C1 segment of cervical spinal cord (tissue), 14 donors: Measurements from ENCODE around the gene GAPVD1.
"Not testable (repeated sequence)": the region's sequence is repeated elsewhere in the genome, so short reads cannot be mapped to it uniquely, and the experiment has no call there.

ENCODE experiments used
- DNase-seq, 14 donors: peaks; one replicate each; lab custom pipeline; 2025; lab: John Stamatoyannopoulos, UW

GAPVD1 gene, protein sequence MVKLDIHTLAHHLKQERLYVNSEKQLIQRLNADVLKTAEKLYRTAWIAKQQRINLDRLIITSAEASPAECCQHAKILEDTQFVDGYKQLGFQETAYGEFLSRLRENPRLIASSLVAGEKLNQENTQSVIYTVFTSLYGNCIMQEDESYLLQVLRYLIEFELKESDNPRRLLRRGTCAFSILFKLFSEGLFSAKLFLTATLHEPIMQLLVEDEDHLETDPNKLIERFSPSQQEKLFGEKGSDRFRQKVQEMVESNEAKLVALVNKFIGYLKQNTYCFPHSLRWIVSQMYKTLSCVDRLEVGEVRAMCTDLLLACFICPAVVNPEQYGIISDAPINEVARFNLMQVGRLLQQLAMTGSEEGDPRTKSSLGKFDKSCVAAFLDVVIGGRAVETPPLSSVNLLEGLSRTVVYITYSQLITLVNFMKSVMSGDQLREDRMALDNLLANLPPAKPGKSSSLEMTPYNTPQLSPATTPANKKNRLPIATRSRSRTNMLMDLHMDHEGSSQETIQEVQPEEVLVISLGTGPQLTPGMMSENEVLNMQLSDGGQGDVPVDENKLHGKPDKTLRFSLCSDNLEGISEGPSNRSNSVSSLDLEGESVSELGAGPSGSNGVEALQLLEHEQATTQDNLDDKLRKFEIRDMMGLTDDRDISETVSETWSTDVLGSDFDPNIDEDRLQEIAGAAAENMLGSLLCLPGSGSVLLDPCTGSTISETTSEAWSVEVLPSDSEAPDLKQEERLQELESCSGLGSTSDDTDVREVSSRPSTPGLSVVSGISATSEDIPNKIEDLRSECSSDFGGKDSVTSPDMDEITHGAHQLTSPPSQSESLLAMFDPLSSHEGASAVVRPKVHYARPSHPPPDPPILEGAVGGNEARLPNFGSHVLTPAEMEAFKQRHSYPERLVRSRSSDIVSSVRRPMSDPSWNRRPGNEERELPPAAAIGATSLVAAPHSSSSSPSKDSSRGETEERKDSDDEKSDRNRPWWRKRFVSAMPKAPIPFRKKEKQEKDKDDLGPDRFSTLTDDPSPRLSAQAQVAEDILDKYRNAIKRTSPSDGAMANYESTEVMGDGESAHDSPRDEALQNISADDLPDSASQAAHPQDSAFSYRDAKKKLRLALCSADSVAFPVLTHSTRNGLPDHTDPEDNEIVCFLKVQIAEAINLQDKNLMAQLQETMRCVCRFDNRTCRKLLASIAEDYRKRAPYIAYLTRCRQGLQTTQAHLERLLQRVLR (N-terminal part only)

DNA sequence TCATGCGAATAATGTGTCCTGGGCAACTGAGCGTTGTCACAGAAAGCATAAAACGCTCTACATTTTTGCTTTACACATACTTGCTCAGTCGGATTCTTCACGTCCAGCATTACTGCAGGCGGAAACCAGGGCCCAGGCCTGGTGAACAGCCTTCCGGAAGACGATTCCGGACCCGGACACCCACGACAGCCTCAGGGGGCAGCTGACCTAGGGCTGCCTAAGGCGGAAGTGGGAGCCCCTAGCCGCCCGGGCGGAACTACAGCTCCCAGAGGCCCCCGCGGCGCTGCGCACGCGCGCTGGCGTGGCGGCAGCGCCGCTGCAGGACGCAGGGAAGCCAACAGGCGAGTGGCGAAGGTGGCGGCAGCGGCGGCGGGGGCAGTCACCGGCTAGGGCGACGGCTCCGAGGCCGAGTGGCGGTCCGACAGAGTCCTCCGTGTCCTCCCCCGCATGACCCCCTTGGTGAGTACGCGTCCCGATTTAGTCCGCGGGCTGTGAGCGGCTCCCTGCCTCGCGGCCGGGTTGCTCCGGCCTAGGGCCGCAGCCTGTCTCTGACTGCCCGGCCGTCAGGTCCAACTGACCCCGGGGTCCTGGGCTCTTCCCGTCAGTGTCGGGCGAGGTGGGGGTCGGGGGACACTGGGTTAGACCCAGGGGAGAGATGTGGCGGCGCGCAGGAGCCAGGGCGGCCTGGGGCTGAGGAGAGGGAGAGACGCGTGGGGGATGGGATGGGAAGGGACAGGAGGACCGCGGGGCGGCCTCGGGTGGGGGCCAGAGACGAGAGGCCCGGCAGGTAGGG lies at the start of gene GAPVD1:
GAPVD1 (plus strand) TSS at position 326 of the 793 bp plus-strand sequence. CDS start 37,096 bp downstream, outside the sequence.
- peak; percentile 48 to 95 (median 79) for DNase-seq

DNA sequence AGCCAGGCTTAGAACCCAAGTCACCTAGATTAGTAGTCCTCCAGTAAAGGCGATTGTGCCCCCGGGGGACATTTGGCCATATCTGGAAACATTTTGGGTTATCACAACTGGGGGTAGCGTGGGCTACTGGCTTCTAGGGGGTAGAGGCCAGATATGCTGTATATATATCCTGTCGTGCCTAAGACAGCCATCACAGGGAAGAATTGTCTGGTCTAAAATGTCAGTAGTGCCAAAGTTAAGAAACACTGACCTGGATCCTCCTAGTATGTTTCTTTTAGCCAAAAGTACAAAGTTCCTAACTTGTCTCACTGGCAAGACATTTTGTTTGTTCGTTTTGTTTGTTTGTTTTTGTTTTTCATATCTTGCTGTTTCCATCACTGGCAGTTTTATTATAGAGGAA lies 47.4 kb upstream of the GAPVD1 start:
- DNase-seq = no peak

DNA sequence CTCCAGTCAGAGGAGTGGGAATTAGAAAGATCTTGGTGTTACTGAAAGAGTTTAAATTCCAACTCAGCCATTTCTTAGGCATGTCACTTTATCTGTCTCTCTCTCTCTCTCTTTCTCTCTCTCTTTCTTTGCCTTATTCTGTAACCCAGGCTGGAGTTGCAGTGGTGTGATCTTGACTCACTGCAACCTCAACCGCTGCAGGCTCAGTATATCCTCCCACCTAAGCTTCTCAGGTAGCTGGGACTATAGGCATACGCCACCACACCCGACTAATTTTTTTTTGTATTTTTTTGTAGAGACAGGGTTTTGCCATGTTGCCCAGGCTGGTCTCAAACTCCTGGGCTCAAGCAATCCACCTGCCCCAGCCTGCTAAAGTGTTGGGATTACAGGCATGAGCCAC lies 43.0 kb upstream of the GAPVD1 start:
- no peak for DNase-seq

DNA sequence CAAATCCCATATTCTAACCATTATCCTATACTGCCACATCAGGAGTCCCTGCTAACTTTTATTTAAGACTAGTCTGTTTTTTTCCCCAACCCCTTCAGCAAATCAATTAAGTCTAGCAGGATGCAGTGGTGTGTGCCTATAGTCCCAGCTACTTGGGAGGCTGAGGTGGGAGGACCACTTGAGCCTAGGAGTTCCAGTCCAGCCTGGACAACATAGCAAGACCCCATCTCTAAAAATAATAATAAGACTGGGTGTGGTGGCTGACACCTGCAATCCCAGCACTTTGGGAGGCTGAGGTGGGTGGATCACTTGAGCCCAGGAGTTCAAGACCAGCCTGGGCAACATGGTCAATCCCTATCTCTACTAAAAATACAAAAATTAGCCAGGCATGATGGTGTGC lies 36.8 kb upstream of the GAPVD1 start:
- not testable (repeated sequence) for DNase-seq

DNA sequence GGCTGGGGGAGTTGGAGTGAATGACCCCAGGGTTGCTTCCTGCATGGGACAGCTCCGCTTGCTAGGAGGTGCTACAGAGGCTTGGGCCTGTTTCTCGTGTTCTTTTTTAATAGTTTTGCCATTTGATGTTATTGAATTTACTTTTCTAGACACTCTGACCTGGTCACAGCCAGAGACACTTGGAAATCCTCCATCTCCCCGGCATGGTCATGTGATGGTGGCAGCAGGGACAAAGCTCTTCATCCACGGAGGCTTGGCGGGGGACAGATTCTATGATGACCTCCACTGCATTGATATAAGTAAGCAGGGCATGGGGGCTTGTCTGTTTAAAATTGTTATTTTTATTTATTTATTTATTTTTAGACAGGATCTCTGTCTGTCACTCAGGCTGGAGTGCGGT lies 33.9 kb upstream of the GAPVD1 start:
- peak in 1 of 14 donors; percentile 1 for DNase-seq

DNA sequence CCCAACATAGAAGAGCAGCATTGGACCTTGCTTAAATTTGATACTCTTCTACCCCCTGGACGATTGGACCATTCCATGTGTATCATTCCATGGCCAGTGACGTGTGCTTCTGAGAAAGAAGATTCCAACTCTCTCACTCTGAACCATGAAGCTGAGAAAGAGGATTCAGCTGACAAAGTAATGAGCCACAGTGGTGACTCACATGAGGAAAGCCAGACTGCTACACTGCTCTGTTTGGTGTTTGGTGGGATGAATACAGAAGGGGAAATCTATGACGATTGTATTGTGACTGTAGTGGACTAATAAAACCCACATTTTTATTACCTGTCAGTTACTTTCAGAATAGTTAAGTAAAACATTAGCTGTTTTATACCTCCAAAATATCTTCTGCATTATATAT lies 27.9 kb upstream of the GAPVD1 start:
- DNase-seq = no peak

DNA sequence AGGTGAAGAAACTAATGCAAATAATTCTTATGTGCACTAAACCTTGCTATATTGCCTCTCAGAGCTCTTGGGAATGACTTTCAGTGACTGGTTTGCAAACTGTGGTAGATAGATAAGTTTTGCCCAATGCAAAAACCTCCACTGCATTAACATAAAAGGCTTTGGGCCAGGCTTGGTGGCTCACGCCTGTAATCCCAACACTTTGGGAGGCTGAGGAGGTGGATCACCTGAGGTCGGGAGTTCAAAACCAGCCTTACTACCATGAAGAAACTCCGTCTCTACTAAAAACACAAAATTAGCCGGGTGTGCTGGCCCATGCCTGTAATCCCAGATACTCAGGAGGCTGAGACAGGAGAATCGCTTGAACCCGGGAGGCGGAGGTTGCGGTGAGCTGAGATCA lies 27.5 kb upstream of the GAPVD1 start:
- not testable (repeated sequence) for DNase-seq

DNA sequence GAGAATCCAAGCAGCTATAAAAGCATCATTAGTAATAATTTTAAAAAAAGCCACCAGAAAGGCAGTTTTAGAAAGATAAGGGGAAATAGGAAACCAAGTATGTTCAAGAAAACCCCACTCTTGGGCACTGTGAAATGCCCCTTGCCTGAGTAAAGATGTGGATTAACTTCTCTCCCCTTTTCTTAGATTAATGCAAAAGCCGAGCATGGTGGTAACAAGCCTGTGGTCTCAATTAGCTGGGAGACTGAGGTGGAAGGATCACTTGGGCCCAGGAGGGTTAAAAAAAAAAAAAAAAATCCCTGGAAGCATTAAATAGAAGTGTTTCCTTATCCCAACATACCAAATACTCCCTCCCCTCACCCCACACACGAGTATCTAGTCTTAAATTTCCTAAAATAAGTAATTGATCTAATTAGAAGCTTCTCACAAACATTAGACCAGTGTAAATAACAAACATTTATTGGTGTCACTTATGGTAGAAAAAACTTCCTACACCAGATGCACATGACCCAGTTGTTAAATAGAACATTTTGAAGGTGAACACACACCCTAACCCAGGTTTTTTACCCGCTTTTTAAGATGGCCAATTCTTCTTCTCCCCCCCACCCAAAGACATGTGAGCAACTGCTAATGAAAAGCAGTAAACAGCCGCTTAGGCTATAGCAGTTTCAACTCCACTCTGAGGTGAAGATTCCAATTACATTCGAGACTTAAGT lies 25.7 kb upstream of the GAPVD1 start:
- no peak for DNase-seq

DNA sequence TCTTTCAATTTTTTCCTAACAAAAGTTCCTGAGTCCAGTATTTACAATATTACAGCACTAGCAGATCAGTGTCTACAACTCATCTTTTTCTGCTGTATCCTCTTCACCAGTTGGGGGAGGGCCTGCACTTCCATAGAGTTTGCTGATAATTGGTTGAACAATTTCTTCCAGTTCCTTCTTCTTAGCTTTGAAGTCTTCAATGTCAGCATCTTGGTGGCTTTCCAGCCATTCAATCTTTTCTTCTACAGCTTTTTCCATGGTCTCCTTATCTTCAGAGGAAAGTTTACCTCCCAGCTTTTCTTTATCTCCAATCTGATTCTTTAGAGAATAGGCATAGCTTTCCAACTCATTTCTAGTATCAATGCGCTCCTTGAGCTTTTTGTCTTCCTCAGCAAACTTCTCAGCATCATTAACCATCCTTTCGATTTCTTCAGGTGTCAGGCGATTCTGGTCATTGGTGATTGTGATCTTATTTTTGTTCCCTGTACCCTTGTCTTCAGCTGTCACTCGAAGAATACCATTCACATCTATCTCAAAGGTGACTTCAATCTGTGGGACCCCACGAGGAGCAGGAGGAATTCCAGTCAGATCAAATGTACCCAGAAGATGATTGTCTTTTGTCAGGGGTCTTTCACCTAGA lies 25.0 kb upstream of the GAPVD1 start:
- not testable (repeated sequence) for DNase-seq

DNA sequence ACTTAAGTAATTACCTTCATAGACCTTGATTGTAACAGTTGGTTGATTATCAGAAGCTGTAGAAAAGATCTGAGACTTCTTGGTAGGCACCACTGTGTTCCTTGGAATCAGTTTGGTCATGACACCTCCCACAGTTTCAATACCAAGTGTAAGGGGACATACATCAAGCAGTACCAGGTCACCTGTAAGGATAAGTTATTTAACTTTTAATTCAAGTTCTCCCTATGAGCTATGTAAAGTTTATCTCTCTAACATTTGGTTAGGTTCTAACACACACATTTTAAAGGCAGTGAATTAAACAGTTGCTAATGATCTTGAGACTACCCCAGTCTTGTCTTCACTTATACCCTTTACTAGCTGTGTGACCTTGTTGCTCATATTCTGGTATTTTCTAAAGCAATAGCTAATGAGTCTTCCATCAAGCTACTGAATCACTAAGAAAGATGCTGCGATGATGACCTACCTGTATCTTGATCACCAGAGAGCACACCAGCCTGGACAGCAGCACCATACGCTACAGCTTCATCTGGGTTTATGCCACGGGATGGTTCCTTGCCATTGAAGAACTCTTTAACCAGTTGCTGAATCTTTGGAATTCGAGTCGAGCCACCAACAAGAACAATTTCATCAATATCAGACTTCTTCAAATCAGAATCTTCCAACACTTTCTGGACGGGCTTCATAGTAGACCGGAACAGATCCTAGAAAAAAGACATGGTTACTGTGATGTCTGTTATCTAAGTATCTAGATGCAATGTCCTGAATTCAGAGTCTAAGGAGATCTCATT lies 23.3 kb upstream of the GAPVD1 start:
- no peak for DNase-seq

DNA sequence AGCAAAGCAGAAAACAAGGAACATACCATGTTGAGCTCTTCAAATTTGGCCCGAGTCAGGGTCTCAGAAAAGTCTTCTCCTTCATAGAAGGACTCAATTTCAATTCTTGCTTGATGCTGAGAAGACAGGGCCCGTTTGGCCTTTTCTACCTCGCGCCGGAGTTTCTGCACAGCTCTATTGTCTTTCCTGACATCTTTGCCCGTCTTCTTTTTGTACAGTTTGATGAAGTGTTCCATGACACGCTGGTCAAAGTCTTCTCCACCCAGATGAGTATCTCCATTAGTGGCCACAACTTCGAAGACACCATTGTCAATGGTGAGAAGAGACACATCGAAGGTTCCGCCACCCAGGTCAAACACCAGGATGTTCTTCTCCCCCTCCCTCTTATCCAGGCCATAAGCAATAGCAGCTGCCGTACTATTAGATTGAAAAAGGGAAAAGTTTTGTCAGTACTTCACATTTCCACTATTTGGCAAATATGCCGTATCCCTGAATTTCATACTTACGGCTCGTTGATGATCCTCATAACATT lies 22.6 kb upstream of the GAPVD1 start:
- DNase-seq = no peak

DNA sequence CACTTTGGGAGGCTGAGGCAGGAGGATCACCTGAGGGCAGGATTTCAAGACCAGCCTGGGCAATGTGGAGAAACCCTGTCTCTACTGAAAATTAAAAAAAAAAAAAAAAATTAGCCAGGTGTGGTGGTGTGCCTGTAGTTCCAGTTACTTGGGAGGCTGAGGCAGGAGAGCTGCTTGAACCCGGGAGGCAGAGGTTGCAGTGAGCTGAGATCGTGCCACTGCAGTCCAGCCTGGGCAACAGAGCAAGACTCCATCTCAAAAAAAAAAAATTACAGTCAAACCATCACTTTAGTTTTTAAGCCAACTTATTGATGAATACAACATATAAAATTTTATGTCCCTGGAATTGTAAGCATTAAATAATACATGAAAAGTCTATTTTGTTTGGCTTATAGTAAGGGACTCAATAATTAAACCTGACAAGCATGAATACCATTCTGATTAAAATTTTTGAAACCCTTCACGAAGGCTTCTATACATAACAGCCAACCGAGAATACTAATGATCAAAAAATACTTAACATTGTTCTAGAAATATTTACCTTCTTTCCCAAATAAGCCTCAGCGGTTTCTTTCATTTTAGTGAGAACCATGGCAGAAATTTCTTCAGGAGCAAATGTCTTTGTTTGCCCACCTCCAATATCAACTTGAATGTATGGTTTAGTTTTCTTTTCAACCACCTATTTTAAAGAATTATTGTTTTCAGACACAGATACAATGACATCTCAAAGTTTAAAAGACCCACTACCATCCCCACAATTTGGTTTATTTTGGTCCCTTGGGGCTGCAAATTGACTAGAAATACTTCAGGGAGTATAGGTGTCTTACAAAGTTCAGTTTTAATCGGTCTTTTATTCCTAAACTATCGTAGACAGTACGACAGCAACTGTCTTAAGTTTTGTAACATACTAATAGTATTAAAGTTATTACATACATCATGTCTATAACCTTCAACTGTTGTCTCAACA lies 21.7 kb upstream of the GAPVD1 start:
- no peak for DNase-seq

DNA sequence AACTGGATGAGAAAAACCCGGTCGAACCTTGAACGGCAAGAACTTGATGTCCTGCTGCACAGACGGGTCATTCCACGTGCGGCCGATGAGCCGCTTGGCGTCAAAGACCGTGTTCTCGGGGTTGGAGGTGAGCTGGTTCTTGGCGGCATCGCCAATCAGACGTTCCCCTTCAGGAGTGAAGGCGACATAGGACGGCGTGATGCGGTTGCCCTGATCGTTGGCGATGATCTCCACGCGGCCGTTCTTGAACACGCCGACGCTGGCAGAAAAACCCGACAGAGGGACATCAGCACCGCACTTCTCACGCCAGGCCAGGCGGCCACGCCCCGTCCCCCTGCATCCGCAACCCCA lies 21.0 kb upstream of the GAPVD1 start:
- DNase-seq = peak in 1 of 14 donors; percentile 67

DNA sequence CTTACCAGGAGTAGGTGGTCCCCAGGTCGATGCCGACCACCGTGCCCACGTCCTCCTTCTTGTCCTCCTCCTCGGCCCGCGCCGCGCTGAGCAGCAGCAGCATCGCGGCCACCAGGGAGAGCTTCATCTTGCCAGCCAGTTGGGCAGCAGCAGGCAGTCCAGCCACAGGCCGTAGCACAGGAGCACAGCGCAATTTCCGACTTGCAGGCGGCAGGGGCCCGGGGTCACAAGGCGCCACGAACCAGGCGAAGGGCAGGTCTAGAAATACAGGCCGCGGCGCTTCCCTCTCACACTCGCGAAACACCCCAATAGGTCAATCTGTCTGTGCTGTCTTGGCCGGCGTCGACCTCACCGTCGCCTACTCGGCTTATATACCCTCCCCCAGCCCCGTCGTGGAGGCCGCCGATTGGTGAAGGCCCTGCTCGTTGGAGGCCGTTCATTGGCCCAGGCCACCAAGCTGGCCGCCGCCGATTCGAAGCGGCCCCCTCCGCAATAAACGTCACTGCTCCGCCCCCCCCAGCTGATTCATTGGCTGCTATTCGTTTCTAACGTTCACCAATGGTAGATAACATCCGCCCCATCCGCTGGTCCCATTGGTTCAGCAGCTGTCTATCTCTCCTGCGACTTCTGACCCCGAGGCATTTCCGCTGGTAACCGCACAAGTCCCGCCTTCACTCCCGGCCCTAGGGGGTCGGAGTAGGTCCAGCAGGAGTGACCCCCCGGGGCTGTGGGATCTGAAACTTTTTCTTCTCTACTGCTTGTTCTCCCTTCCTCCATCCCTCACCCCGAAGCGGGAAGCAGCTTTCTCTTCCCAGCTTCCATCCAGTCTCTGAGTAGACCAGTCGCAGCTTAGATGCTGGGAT lies 20.4 kb upstream of the GAPVD1 start, which contains the start of gene HSPA5:
HSPA5 (minus strand) TSS at position 344 of the 863 bp plus-strand sequence; CDS start at position 127, 217 bp downstream.
- DNase-seq = peak; percentile 94 to 100 (median 98)

DNA sequence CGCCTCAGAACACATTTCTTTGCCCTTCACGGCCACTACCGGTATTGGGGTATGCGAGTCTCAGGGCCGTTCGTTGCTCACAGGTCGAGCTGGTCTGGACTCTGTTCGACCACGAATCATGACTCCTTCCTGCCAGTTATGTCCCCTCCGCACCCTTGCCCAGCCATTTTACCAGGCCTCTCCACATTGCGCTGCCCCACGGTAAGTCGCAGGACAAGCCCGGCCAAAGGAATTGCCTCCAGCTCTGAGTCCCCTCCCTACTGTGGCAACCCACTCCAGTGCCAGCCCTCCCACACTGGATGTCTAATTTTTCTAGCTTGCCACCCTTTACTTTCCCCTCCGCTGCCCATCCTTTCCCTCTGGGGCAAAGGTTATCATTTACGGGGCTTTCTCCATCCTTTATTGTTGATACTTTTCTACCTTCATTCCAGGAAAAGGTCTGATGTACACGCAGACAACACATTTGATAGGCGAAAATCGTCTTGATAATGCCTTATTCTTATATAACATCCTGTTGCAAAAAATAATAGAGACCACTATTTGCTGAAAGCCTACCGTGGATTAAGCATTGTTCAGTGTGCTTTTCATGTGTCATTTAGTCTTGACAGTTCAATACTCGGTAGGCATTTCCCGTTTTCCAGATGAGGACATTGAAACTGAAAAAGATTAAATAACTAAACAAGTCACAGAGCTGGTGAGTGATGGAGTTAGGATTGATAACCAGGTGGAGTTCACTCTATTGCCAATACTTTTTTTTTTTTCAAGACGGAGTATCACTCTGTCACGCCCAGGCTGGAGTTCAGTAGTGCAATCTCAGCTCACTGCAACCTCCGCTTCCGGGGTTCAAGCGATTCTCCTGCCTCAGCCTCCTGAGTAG lies 19.5 kb upstream of the GAPVD1 start:
- no peak for DNase-seq
